Measurements from ENCODE around the gene BCAS4.

DNA sequence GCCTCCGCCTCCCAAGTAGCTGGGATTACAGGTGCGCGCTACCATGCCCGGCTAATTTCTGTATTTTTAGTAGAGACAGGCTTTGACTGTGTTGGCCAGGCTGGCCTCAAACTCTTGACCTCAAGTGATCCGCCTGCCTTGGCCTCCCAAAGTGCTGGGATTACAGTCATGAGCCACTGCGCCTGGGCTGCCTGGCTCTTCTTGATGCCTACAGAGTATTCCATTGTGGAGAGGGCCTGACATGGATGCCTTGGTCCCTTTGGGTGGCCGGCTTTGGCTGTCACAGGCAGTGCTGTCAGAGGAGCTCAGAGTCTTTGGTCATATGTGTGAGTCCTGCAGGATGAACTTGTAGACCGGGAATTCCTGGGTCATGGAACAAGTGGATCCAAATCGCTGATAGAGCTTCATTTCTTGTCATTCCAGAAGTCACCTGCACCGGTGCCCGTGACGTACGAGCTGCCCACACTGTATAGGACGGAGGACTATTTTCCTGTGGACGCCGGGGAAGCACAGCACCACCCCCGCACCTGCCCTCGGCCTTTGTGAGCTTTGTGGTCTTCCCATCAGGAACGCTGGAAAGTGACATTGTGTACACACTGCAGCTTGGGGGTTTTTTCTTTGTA, 81.3 kb downstream of the BCAS4 start:
- TF ChIP-seq, protein P1, sequence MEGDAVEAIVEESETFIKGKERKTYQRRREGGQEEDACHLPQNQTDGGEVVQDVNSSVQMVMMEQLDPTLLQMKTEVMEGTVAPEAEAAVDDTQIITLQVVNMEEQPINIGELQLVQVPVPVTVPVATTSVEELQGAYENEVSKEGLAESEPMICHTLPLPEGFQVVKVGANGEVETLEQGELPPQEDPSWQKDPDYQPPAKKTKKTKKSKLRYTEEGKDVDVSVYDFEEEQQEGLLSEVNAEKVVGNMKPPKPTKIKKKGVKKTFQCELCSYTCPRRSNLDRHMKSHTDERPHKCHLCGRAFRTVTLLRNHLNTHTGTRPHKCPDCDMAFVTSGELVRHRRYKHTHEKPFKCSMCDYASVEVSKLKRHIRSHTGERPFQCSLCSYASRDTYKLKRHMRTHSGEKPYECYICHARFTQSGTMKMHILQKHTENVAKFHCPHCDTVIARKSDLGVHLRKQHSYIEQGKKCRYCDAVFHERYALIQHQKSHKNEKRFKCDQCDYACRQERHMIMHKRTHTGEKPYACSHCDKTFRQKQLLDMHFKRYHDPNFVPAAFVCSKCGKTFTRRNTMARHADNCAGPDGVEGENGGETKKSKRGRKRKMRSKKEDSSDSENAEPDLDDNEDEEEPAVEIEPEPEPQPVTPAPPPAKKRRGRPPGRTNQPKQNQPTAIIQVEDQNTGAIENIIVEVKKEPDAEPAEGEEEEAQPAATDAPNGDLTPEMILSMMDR (conservative IDR thresholded peaks at IDR 0.05 in 1 of 2, IDR thresholded peaks at IDR 0.05 in 1 of 2; ENCODE audit: extremely low read depth in 1 of 2, insufficient read depth in 1 of 2, low read depth in 1 of 2, low read length in 2 of 2), result no peak
- TF ChIP-seq EZH2 (IDR thresholded peaks at IDR 0.05; ENCODE audit: borderline replicate concordance, low read length), result no peak
